GM21423 (cell line): ENCODE results near the gene CNTROB.

ENCODE experiments used
- ATAC-seq: cut with Tn5 transposase; IDR thresholded peaks from one replicate; pipeline ENCODE4 v1.9.1; 2021; ENCODE audit warnings: mild to moderate bottlenecking, moderate library complexity; ENCODE audit not compliant: unreplicated experiment

The CNTROB gene

DNA sequence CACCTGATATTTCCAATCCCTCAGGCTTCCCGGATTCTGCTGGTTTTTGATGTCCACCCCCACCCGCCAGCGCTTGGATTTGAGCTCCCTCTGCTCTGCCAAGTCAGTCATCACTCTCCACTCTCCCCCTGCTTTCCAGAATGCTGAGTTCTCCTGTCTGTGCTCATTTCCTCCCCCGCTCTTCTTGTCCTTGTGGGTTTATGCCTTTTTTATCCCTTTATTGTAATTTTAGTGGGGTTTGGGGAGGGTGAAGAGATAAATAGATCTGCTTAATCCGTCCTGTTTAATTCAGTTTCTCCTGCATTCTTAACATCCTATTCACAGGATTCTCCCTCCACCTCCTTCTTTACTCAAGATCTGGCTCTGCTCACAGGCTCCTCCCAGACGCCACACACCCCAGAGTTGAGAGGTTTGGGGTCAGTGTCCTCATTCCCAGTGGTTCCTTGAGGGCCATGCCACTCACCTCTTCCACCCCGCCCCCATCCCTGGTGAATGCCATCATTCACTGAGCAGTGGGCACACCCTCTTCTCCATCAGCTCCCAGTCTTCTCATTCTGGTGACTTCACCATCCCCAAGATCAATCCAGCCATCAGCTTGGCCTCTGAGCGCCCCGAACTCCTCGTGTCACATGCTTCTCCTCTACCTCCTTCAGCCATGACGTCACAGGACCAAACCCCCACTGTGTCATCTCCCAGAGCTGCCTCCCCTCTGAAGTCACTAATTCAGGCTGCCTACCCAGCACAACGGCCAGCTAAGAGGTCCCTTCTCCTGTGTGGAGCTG lies 55.3 kb downstream of the CNTROB start:
- ATAC-seq: no peak

DNA sequence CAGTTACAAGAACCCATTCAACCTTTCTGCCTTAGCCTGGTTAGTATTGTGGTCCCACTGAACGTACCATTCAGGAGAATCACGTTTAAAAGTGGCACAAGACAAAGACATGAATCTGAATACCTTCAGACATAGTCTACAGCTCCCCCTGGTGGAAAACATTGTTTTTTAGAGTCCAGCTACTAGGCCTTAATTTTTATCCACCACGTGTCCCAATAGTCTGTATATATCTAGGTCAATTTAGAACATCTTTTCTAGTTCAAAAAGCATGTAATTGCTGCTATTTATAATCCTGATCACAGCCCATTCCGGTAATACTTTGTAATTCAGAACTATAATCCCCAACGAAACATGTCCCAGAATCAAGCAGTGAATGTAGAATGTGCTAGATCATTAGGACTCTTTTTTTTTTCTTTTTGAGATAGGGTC lies 56.8 kb downstream of the CNTROB start:
- no peak for ATAC-seq

DNA sequence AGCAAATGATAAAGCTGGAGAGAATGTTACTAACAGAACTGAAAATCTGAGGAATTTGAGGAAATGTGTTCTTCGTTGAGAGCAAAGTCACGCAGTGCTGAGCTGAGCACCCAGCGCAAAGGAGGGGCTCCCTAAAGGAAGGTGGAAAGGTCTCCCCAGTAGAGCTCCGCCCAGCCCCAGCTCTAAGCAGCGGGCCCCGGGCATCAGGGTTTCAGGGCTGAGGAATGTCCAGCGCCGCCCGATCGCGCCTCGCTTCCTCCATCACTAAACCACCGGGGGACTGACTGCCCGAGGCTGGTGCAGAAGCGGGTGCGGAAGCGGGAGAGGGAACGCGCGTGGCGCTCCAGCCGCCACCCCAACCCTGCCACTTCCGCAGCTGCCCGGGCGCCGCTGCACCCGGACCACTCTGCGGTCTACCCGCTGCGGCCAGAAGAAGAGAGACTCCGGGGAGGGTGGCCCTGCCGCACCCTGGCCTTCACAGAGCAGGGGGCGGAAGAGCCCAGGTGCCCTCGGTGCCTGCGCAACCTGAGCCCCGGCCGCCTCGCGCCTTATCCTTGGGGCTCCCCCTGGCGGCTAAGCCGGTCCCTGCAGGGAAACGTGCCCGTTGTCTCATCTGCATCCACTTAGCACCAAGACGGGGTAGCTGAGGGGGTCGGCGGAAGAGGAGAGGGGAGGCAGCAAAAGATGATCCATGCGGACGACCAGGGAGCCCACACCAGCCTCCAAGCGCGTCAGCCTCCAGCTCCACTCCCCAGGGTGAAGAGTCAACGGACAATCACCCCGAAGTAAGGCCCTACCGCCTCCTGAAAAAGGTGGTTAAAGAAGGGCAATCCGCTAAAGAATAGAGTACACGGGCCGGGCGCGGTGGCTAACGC lies 58.0 kb downstream of the CNTROB start:
- ATAC-seq: peak; percentile 62

DNA sequence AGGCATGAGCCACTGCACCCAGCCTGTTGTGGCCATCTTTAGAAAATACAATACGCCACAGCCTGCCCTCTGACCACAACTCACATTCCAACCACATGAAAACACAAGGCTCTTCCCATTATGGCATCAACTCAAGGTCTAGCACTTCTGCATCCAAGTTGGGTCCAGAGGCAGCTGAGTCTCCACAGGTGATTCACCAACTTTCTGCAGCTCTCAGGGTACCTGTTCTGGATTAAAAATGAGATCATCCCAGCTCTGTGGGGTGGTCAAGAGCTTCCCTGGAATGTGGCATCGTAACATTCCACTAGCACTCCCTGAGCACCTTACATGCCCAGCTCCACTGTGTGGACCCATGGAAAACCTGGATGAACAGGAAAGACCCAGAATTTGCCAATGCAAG lies 60.5 kb downstream of the CNTROB start:
- no peak for ATAC-seq

DNA sequence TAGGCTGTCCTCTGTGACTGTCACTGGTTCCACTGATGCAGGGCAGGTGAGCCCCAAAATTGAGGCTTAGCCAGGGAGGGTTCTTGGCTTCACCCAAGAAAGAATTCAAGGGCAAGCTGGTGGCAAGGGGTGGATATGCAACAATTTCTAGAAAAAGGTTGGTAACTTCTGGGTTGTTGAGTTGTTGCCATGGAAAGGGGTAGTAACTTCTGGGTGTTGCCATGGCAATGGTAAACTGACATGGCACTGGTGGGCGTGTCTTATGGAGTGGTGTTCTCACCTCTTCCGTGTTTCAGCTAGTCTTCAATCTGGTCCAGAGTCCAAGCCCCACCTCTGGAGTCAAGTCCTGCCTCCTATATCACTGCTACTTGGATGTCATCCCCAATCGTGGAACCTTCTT lies 60.9 kb downstream of the CNTROB start:
- ATAC-seq: no peak

DNA sequence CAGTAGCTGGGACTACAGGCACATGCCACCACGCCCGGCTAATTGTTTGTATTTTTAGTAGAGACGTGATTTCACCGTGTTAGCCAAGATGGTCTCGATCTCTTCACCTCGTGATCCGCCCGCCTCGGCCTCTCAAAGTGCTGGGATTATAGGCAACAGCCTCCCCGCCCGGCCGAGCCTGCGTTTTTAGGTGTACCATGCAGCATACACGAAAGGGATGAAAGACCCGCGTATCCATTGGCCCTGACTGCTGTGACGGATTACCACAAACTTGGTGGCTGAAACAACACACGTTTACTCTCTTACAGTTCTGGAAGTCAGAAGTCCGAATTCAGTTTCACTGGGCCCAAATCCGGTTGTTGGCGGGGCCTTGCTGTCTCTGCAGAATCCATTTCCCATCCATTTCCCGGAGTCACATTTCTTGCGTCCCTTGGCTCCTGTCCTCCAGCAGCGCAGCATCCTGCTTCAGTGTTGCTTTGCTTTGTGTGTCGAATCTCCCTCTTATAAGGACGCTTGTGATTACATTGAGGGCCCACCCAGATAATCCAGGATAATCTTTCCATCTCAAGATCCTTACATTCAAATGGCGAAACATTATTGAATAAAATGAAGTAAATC lies 62.1 kb downstream of the CNTROB start:
- no peak for ATAC-seq

DNA sequence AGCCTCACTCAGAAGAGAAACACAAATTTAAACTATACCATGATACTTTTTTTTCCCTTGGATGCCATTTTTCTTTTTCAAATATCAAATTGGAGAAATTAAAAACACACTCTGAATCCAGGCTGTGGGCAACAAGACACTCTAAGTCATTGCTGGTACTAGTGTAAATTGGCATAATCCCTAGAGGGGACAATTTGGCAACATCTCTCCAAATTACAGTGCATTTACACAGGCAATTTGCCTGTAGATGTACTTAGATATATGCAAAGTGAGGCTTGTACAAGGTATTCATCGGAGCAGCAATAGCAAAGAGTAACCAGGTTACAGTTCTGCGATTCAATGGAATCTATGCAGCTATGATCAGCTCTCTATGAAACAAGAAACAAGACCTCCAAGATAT lies 63.7 kb downstream of the CNTROB start:
- ATAC-seq: no peak

DNA sequence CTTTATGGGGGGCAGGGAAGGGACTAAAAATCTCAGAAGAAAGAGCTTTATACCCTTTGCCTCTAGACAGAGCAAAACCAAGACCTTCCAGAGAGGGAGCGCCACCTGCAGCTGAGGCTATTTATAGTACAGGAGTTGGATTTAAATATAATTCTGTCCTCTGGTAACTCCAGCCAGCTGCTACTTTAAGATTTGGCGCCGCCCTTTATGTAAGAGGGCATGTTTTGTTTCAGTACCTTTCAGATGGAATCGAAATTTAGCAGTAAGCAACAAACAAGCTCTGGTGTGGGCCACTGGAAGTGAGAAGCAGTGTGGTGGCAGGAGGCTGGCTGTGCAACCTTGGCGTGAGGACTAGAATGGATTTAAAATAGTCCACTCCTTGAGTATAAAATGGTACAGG lies 65.2 kb downstream of the CNTROB start:
- ATAC-seq: no peak
